GM19438 (cell line): ENCODE results near the gene C11orf21.

Experiments
- ATAC-seq: cut with Tn5 transposase; IDR thresholded peaks from one replicate; pipeline ENCODE4 v1.9.1; 2021; ENCODE audit warnings: low read depth; ENCODE audit not compliant: unreplicated experiment

C11orf21 gene

DNA sequence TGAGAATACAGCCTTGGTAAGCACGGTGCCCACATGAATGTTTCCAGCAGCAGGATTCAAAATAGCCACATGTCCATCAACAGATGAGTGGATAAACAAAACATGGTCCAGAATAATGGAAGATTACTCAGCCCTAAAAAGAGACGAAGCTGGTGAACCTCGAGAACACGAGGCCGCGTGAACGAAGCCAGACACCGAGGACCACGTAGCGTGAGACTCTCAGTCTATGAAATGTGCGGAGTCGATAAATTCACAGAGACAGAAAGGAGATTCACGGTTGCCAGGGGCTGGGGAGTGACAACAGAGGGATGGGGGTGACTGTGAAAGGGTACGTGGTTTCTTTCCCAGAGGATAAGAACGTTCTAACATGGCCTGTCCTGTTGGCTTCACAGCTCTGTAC, 28.4 kb downstream of the C11orf21 start:
- ATAC-seq: no peak

DNA sequence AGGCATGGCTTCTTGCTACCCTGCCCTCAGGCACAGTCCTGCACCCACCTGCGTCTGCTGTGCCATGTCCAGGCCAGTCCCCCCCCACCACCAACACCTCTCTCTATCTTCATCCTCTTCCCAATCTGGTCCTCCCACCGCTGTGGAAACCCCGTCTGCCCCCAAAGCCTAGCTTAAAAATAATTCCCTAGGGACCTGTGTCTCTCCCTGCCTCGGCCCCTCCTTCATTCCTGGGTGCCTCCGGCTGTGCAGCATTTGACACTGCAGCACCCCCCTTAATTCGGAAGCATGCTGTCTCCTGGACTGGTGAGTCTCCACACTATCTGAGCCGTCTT, 28.8 kb downstream of the C11orf21 start:
- ATAC-seq: no peak

DNA sequence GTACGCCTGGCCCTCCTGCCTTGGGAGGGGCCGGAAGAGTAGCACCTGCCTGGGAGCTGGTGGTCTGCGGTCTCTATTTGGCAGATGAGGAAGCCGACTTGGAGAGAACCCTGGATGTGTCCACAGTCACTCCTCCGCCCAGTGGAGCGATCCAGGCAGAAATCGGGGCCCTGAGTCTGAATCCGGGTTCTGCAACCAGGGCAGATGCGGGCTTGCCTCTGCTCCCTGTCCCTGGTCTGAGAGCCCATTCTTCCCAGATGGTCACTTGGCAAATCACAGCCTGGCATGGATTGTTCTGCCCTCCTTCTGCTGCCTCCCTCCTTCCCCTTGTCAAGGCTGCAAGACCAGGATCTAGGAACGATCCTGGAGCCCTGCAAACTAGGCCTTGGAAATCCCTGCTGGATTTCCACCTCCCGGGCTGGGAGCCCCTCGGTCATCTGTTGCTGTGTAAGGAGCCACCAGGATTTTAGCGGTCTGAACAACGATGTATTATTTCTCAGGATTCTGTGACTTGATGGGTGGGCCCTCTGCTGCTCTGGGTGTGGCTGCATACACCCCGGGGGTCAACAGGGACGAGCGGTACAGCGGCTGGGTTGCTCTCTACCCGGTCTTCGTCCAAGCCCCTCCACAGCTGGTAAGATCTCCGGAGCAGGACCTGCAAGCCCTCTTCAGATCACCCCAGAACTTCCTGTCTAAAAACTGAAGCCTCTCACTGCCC, 29.3 kb downstream of the C11orf21 start:
- no peak for ATAC-seq

DNA sequence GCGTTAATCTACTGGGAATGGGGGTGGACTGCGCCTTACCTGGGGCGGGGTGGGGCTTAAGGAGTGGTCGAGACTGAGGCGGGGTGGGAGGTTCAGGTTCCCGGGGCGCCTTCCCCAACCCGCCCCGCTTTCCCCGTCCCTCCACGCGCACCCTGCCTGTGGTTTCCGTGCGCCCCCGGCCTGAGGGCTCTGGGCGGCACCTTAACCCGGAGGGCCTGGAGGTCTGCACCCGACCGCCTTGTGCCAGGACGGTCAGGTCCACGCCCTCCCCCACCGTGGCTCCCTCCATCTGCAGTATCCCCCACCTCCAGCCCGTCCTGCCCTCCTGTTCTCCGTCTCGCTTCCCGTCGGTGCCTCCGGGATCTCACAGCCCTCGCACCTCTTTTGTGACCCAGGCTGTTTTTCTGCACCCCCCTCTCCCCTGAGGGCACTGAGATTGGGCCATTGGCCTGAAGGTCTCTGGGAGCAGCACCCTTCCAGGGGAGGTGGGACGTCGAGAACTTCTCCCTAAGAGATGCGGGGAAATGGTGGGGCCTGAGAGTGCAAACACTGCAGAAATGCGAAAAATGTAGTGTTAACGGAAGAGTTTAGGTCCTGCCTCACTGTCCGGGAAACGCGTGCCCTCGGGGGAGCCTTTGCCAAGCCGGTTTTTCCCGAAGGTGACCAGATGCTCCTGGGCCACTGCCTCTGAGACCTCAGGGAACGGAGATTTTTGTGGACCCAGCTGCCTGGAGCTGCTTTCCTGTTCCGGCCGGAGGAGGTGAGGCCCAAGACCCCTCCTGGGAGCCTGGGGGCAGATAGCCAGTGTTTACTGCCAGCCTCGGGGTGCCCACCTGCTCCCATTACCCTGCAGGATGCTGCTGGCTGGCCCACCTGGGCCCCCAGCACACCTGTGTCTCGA, 30.1 kb downstream of the C11orf21 start:
- no peak for ATAC-seq

DNA sequence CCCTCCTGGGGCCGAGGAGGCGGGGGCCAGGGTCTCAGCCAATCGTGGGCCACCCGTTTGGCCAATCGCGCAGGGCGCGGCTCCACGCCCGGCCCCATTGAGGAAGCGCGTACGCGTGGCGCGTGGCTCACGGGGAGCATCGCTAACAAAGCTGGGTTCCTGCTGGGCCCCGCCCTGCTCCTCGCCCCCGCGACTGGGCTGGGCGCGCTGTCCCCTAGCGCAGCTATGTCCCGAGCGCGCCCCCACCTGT, 30.7 kb downstream of the C11orf21 start:
- no peak for ATAC-seq

DNA sequence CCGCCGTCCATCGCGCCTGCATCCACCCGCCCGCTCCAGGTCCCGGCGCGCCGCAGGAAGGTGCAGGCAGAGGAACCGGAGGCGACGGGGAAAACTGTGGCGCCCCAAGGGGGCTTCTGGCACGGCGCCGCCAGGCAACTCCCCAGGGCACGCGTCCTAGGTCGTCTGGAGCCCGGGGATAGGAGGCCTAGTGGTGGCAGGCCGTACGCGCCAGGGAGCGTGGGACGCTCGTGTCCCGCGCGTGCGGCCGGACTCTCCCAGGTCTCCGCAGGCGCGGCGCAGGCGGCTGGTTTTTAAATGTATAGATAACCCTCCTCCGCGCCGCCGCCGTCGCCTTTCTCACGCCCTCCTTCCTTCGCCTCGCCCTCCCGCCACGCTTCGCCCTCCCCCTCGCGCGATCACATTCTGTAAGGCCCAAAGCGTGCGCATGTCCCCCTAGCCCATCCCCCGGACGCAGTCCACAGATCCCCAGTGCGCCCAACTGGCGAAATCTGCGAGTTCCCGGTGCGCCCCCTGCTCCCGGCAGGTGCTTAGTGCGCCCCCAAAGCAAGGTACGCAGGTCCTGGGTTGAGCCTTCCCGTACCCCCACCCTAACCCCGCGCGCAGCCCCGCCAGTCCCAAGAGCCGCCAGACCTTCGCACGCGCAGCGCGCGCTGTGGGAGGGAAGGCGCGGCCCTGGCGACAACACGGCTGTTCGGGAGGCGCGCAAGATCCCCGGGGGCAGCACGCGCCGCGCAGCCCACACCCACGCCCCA, 31.2 kb downstream of the C11orf21 start, which contains the start of gene ASCL2:
ASCL2 (minus strand) TSS at position 267 of the 755 bp plus-strand sequence; CDS start at position 11, 256 bp downstream.
- ATAC-seq: no peak

DNA sequence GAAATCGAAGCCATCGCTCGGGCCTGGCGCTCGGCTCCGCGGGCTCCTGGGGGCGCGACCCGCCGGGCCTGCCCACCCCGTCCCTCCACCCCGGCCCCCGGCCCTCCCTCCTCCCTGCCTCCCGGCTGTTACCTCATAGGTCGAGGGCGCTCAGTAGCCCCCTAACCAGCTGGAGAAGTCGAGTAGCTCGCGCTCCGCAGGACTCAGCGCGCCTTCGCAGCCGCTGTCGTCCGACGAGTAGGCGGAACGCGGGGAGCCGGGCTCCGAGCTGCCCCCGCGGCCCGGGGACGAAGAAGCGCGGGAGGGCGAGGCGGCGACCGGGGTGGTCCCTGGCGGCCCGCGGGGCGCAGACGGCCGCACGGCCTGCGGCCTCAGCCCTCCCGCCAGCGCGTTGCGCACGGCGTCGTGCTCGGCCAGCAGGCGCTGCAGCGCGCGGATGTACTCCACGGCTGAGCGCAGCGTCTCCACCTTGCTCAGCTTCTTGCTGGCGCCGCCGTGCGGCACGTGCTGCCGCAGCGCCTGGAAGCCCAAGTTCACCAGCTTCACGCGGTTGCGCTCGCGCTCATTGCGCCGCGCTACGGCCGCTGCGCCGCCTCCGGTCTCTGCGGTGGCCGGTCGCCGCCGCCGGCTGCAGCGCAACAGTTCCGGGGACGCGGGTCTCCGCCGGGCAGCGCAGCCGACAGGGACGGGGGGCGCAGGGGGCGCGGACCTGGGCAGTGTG, 32.0 kb downstream of the C11orf21 start:
- ATAC-seq: no peak

DNA sequence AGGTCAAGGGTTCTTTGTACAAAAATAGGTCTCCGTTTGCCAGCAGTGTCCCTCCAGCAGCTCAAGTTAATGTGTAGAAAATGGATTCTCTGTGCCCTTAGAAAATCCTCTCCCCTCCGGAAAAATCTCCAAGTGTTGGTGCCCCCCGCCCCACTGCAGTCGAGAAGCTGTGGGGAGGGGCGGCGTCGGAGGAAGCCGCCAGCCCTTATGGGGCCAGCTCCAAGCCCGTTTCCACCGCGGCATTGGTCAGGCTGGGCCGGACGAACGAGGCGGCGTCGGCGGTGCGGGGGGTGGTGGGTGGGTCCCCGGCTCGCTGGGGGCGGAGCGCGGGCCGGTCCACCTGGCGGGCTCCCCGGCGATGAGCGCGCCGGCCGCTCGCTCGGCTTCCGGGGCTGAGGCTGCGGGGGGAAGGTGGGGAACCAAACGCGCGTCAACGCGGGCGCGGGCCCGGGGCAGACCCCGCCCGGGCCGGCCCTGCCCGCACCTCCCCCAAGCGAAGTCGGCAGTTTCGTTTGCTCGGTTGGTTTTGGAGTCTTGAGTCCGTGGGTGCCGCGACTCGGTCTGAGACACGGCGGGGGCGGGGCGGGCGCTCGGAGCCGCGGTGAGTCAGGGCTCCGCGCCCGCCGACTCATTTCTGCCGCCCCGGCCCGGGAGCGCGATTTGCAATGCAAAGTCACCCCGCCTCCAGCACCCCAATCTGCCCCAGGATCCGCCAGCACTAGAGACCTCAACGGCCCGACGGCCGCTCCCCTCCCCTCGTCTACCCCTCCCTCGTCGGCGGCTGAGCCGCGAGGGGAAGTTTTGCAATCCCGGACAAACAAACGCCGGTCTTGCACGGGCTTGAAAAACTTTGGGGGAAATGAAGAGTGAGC, 32.8 kb downstream of the C11orf21 start:
- ATAC-seq: no peak

DNA sequence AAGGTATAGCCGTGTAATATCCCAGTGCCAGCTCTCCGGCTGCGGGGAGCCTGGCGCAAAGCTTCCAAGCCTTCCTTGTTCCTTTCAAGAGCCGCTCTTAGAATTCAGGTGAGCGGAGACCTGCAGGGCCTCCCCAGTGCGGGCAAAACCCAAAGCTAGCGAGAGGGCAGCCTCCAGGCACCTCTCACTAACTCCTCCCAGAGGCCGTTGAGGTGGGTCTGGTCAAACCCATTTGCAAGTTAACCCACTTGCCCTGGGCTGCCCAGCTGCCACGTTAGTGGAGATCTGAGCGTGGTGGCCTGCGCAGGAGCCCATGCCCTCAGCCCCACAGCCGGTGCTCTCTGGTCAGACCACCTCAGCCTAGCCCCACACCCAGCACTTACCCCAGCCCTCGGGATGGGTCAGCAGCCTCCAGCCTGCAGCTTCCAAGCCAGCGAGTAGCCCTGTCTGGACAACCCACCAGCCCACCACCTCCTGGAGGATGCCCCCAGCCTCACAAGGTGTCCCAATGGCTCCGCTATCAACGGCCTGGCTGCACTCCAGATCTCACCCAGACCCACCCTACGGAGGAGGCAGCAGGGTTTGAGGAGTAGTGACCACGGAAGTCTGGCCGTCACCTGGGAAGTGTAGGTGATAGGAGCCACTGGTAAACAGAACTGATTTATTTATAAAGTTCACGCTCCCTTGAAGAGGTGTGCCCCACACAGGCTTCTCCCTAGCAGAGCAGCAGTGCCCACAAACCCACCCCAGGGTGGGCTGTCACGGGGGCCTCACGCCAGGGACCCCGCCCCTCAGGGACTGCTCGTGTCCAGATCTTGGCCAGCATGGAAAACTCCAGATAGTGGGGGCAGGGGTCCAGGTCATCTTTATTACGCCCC, 33.6 kb downstream of the C11orf21 start:
- ATAC-seq: no peak

DNA sequence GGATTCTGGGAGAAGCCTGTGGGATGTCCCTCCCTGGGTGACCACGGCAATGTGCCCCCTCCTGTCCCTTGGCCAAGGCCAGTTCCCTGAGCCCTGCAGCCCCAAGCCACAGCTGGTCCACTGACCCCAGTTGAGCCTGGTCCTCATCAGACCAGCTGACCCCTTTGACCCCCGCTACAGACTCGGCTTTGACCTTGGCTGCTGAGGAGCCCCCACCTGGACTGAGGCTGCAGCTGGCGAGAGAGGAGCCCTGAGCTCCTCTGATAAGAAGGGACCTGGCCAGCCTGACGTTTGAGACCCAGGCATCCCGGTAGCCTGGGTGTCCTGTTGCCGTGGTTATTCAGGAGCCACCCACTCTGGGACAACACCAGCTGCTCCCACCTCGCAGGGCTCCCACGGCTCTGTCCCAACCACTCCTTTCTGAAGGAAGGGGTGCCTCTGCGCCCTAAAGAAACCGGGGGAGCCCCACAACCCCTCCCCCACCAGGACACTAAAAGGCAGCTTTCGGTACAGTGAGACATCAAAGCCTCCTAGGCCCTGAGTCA, 34.3 kb downstream of the C11orf21 start:
- ATAC-seq: no peak

DNA sequence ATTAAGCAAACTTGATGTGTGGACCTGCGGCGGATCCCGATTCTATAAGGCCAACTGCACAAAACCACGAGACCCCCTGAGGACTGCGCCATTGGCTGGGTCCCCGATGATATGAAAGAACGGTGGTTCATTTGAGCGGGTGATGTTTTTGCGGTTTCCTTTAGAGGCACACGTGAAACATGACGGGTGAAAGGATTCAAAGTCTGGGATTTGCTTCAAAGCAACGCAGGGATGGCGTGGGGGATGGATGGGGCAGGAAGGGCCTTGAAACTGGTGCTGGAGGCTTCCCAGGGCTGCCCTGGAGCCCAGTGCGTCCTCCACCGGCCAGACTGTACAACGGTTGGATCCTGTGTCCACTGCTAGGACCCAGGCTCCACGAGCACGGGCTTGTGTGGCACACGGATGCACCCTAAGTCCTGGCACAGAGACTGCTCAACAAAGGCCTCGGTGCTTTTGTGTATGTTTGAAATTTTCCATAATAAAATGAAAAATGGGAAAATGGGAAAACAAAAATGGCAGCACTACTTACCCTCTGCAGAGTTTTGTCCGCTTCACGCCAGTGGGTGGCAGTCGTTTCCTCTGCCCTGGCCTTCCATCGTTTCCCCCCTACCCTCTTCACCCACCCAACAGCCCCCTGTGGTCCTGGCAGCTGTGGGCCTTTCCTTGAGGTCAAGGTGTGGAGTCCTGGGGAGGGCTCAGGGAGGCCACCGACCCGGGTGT, 35.0 kb downstream of the C11orf21 start:
- ATAC-seq: no peak

DNA sequence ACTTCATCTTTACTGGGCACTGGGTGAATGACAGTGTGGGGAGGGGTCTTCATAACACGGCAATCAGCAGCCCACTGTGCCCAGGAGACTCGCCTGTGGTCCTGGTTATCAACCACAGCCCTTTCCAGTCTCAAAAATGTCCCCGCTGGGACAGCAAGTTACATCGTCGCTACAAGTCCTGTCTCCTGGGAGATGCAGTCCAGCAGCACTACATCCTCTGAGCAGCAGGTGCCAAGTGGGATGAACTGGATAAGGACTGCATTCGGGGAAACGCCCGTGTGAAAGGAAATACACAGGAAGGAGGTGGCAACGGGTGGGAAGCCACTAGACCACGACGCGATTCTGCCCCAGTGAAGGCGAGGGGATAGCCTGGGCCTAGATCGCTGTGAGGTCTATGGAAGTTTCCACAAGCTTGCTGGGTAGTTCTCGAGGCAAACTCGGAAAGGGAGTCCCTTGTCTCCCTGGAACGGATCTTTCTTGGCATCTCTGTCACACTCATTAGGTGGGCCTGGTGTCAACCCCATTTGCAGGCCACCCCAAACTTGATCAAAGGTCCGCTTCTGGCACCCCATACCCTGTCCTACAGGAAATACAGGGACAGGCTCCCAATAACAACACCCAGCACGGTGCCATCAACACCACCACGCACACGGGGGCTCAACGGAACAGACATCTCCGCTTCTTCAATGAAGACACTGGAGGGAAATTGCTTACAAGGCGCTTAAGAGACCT, 35.7 kb downstream of the C11orf21 start:
- no peak for ATAC-seq

DNA sequence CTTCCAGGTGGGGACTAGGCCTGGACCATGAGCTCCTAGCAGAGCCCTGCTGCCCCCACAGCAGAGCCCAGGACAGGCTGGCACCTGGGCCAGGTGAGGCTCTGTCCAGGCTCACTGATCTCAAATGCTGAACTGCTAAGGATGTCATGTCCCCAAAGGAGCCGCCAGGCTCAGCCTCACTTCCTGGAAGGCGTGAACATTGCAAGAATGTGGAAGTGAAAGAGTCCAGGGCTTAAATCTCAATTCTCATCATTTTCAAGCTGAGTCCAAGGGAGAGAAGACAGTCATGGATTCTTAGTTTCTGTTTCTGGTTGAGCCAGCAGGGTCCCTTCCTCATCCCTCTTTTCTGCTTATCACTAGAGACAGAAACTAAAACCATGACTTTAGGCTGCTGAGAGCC, 36.3 kb downstream of the C11orf21 start:
- ATAC-seq: no peak

DNA sequence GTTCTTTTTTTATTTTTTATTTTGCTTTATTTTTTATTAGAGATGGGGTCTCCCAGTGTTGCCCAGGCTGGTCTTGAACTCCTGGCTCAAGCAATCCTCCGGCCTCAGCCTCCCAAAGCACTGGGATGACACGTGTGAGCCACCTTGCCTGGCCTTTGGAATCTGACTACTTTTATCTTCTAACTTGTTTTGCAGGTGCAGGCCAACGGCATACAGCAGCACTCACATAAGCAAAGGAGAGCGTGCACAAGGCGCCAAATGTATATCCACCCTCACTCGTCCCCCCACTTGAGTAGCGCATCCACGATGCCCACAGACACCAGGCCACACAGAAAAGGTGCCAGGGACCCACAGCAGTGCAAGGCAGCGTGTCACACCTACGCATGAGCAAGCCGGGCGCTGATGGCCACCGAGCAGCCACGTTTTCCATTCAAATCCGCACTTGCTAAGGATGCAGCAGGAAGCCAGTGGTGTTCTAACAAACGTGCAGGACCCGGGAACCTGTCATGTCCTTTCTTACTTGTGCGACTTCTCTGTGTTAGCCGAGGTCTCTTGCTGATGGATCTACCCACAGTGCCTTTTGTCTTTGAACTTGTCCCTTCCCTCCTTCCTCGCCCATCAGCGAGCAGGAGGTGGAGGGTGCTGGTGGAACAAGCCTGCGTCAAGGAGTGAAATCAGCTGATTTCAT, 37.2 kb downstream of the C11orf21 start:
- ATAC-seq: no peak

DNA sequence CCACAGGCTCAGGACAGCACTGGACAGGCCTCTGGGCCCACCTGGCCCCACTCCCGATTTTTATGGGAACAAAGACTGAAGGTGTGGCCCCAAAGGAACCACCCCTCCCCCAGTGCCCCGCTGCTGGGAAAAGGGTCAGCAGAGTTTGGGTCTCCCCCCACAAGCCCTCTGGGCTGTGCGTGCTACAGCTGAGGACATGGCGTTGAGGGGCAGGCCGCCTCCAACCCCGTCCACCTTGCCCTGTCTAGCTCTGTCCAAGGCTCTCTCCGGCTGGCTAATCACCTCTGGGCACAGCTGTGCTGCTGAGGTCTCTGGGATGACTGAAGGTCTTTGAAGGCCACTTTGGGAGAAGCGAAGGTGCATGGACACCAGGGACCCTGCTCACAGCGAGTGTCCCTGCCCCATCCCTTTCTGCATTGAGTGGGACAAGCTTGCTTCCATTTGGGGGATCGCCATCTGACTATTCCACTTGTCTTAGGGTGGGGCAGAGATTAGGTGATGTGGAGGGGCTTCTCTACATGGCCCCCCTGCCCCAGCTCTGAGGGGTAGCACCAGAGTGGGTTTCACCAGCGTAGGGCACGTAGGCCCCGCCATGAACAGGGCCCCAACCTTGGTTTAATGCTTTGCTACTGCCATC, 37.9 kb downstream of the C11orf21 start:
- no peak for ATAC-seq

DNA sequence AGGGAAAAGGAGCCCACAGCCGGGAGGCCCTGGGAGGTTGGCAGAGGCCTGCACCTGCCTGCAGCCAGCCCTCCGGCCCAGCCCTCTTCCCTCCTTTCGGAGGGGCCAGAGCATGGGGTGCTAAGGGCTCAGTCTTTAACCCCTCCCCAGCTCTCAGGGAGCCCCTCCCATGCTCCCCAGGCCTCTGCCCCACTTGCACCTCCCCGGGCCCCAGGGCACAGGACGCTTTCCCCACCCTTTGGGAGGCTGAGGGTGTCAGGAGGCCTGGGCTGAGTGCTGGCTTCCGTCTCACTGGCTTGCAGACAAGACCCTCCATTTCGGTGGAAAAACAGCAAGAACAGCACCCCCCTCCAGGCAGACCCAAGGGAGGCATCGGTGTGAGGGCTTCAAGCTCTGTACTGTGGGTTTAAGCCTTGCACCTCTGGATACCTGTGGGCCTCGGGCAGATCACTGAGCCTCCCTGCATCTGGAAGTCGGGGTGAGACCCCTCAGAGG, 38.6 kb downstream of the C11orf21 start:
- no peak for ATAC-seq
